Large intestine (tissue), 3 donors: Measurements from ENCODE around the gene RPTOR. TPM values are rescaled to one million over a fixed set of nuclear protein-coding genes. Genes with fewer than 3 reads are reported as not detected.

ENCODE experiments used
- DNase-seq, 2 donors: peaks; one replicate each; pipeline versions ENCODE4 v3.0.0 to v3.0.0-alpha.2; 2013
- H3K27ac ChIP-seq: one replicate; pipeline ENCODE4 v1.5.1; 2013; ENCODE audit warnings: low read length
- H3K27me3 ChIP-seq: 2 replicates; pipeline ENCODE4 v1.6.1; 2013; ENCODE audit warnings: low read length; ENCODE audit not compliant: control insufficient read depth, insufficient read depth
- H3K36me3 ChIP-seq: 2 replicates; pipeline ENCODE4 v1.6.1; 2013; ENCODE audit warnings: low read length; ENCODE audit not compliant: control insufficient read depth, insufficient read depth
- H3K4me1 ChIP-seq: one replicate; pipeline ENCODE4 v1.6.1; 2013; ENCODE audit warnings: low read length; ENCODE audit not compliant: control insufficient read depth, insufficient read depth
- H3K4me3 ChIP-seq: one replicate; pipeline ENCODE4 v1.5.1; 2013; ENCODE audit warnings: low read length
- H3K9me3 ChIP-seq: one replicate; pipeline ENCODE4 v1.6.1; 2013; ENCODE audit warnings: mild to moderate bottlenecking, low read depth, low read length, moderate library complexity; ENCODE audit not compliant: control insufficient read depth
- WGBS: methylation state at CpG from one replicate; pipeline ENCODE4 v1.1.5; 2013; ENCODE audit warnings: low lambda C conversion rate; ENCODE audit not compliant: insufficient coverage; 5-methylcytosine and 5-hydroxymethylcytosine counted together
- polyA plus RNA-seq: library from polyadenylated mRNA; unstranded; fragments of 120-200 nt; gene quantifications from one replicate; pipeline ENCODE4 v1.2.1, GENCODE V29; 2013

RPTOR gene
- polyA plus RNA-seq, 1 donor, result 16.8 TPM

DNA sequence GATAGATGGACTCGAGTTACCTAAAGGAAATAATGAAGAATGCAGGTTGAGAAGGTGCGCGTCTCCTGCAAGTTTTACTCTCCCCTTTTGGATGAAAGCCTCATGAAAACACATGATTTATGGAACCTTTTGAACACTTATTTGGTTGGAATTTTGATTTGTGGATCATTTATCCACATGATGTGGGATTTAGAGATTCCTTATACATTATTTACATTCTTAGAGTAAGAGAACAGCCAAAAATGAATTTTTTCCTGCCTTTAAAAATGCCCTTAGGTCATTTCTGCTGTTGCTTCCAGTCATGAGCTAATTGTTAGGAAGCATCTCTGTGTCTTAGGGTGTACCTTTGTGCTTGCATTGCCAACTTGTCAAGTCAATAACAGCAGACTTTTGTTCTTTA is 99.9 kb downstream of the RPTOR start:
- Histone ChIP-seq H3K4me3 (no peak overlapping the region), H3K36me3 (peaks cover 7% of the 10 kb centered on the region), H3K4me1 (no peaks in the 10 kb centered on the region), H3K27me3 (no peaks in the 10 kb centered on the region), H3K9me3 (no peaks in the 10 kb centered on the region), H3K27ac (no peak overlapping the region)
- DNase-seq, result no peak
- no CpG with 5 or more reads among the region's 3 CpGs for WGBS

DNA sequence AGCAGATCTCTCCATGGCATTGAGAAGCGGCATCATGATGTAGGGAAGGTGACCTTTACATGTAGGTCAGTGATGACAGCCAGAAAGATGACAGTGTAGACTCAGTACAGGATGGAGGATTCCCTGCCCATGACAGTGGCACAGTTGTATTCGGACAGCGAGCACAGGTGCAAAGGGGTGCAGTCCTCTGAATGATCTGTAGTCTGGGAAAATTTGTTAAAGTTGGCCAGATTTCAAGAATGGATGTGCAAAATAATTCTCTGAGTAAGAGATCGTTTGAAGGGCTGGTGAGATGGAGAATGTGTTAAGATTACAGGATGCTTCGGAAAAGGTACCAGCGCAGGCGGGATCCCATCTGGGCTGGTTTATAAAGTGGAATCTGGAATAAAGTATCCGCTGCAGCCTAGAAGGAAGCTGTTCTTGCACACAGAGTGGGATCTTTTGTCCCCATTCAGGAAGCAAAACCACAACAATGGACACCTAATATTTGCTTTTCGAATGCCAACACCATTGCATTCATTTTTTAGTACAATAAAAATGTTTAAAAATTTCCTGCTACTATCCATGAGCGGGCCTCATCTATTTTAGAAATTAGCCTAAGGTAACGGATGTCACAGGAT is 101.2 kb downstream of the RPTOR start:
- H3K4me3 ChIP-seq, result no peak overlapping the region
- peaks cover 7% of the 10 kb centered on the region for H3K36me3 ChIP-seq
- H3K9me3 ChIP-seq, result no peaks in the 10 kb centered on the region
- H3K27me3 ChIP-seq, result no peaks in the 10 kb centered on the region
- H3K4me1 ChIP-seq, result no peaks in the 10 kb centered on the region
- WGBS, result 91% methylated on average over 4 of the region's 11 CpGs
- no peak for DNase-seq
- H3K27ac ChIP-seq, result no peak overlapping the region

DNA sequence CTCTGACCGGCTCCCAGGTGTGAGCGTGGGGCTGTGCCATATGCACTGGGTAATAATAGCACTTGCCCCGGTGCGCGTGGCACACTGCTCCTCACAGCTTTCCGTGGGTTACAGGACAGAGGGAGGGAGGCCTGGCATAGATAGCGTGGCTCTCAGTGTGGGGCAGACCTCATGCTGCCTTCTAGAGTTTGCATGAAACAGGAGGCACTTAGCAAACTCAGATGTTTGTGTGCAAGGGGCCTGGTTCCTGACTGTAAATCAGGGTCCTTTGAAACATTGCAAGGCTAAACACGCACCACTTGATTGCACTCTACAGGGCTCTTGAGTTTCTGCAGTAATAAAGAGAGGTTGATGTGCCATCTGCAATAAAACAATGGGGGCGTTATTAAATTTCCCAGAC is 101.7 kb downstream of the RPTOR start:
- Histone ChIP-seq H3K27me3 (no peaks in the 10 kb centered on the region), H3K9me3 (no peaks in the 10 kb centered on the region), H3K4me3 (no peak overlapping the region), H3K36me3 (peaks cover 7% of the 10 kb centered on the region), H3K4me1 (no peaks in the 10 kb centered on the region), H3K27ac (no peak overlapping the region)
- DNase-seq, result no peak
- WGBS, result no CpG with 5 or more reads among the region's 9 CpGs

DNA sequence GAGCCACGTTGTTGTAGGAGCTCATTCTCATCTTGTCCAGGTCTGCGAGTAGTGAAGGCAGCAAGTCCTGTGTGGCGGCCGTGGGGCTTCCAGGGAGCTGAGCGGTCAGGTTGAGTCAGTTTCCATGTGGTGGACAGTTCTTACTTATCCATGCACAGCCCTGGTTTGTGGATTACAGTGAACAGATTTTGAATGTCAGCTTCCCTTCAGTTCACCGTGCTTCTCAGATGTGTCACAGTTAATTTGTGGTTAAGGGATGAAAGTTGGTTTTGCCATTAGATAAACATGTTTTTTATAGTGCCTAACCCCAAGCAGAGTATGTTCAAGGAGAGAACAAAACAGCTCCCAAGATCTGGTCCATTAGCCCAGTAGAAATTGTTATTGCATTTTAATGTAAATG is 103.1 kb downstream of the RPTOR start:
- DNase-seq, result no peak
- no peaks in the 10 kb centered on the region for H3K9me3 ChIP-seq
- H3K36me3 ChIP-seq, result peaks cover 7% of the 10 kb centered on the region
- H3K4me1 ChIP-seq, result no peaks in the 10 kb centered on the region
- no peak overlapping the region for H3K4me3 ChIP-seq
- H3K27ac ChIP-seq, result no peak overlapping the region
- no peaks in the 10 kb centered on the region for H3K27me3 ChIP-seq
- no CpG with 5 or more reads among the region's 6 CpGs for WGBS

DNA sequence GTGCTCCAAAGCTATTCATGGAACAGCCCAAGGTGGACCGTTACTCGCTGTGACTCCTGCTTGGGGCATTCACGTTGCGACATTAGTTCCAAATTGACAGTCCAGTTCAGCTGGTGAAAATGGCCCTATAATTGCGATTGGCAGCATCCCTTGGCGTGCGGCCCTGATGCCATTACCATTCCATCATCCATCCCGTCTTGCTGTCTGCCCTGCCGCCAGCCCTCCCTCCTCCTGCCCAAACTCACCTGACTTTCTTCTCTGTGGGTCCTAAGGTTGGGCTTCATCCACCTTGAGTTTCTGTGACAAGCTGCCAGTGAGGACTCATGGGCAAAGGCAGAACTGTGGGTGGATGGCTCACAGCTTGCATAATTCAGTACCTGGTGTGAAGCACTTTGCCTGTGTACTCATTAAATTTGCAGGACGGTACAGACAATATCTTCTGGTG is 104.6 kb downstream of the RPTOR start:
- no CpG with 5 or more reads among the region's 10 CpGs for WGBS
- Histone ChIP-seq H3K27ac (no peak overlapping the region), H3K27me3 (no peaks in the 10 kb centered on the region), H3K4me1 (no peaks in the 10 kb centered on the region), H3K36me3 (peaks cover 2% of the 10 kb centered on the region), H3K4me3 (no peak overlapping the region), H3K9me3 (peaks cover 7% of the 10 kb centered on the region)
- DNase-seq, result no peak

DNA sequence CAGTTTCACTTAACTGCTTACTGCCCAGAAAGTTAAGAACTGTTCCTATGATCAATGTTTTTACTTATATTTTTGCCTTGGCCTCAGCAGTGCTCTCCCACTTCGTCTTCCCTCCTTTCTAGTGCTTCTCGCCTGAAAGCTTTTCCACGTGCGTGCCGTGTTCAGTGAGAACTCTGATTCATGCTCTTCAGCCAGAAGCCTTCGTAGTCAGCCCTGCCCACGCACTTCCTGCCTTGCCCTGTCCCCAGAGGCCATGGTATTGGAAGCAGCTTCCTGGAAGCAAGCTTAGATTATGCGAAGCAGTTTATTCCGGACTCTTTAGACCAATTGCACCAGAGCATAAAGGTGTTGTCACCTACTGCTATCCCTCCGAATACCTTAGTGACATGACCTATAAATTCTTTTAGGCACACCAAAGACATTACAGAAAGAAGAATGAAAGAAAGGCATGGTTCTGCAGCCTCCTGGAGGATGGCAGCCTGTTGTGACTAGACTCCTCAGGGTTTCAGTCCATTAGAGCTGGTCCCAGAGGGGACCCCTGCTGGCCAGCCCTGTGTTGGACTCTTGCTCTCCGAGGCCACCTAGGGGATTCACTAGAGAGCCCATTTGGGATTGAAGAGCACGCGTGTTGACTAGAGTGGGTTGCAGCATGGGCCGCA is 105.2 kb downstream of the RPTOR start:
- no CpG with 5 or more reads among the region's 14 CpGs for WGBS
- peak in 1 of 2 donors; percentile 28 for DNase-seq
- Histone ChIP-seq H3K27ac (no peak overlapping the region), H3K4me3 (no peak overlapping the region), H3K9me3 (peaks cover 10% of the 10 kb centered on the region), H3K36me3 (peaks cover 2% of the 10 kb centered on the region), H3K27me3 (no peaks in the 10 kb centered on the region), H3K4me1 (no peaks in the 10 kb centered on the region)

DNA sequence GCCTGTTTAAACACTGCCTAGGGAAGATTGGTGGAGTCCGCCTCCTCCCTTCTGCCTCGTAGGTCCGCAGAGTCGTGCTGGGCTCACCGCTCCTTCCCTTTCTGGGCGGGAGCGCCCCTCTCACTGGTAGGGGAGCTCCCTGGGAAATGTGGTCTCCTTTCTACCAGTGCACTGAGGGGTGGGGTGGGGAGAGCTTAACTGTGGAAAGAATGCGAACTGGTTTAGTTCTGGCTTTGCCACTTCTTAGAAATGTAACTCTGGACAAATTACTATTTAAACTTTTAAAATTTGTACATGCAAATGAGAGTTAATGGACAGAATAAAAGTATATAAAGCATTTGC is 105.7 kb downstream of the RPTOR start:
- H3K27me3 ChIP-seq, result no peaks in the 10 kb centered on the region
- peaks cover 10% of the 10 kb centered on the region for H3K9me3 ChIP-seq
- H3K4me1 ChIP-seq, result no peaks in the 10 kb centered on the region
- no peak overlapping the region for H3K27ac ChIP-seq
- no peak for DNase-seq
- WGBS, result no CpG with 5 or more reads among the region's 8 CpGs
- no peak overlapping the region for H3K4me3 ChIP-seq
- peaks cover 2% of the 10 kb centered on the region for H3K36me3 ChIP-seq

DNA sequence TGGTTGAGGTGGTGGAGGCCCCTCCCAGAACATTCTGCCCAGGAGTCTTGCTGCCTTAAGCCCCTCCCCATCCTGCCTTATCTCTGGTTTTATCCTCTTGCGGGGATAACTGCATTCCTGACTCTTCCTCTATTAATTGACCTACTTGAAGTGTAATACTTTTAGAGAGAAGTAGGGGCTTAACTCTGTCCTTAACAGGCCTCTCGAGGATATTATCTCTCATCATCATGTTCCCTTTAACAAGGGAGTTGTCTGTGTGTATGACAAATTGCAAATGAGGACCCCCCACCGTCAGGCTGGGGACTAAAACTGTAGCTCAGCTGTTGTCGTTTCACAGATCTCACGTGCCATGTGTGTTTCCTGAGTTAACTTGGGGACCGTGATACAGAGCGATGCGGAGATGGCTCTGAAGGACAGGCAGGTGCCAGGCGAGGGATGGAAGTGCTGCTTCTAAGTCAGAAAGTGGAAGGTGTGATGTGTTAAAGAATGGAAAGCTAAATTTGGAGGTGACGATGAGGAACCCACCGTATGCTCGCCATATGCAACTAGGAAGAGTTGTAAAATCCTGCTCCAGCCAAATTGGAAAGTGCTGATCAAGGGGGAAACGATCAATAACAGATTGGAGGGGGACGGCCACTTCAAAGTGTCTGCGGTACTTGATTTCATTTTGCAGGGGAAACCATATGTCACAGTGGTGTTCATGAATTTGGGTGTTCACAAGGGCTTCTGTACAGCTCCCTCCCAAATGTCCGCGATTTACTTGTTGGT is 106.3 kb downstream of the RPTOR start:
- Histone ChIP-seq H3K27me3 (no peaks in the 10 kb centered on the region), H3K4me1 (no peaks in the 10 kb centered on the region), H3K27ac (no peak overlapping the region), H3K4me3 (no peak overlapping the region), H3K9me3 (peaks cover 10% of the 10 kb centered on the region), H3K36me3 (peaks cover 2% of the 10 kb centered on the region)
- no peak for DNase-seq
- WGBS, result 97% methylated on average over 5 of the region's 17 CpGs

DNA sequence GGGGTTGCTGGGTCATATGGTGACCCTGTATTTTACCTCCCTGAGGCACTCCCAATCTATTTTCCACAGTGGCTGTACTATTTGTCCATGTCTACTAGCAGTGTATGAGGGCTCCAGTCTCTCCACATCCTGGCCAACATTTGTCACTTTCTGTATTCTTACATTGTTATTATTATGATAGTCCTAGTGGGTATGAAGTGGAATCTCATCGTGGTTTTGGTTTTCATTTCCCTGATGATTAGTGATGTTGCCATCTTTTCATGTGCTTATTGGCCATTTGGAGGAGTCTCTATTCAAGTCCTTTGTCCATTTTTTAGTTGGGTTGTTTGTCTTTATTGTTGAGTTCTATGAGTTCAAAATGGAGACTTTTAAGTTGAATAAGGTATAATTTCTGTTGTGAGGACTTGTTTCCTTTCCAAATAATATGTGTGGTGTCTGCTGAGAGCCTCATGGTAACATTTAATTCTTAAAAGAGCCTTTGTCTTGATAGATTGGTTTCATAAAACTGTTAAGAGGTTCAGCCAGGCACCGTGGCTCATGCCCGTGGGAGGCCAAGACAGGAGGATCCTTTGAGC is 108.2 kb downstream of the RPTOR start:
- DNase-seq, result no peak
- Histone ChIP-seq H3K27ac (no peak overlapping the region), H3K4me3 (no peak overlapping the region), H3K36me3 (no peaks in the 10 kb centered on the region), H3K27me3 (no peaks in the 10 kb centered on the region), H3K4me1 (no peaks in the 10 kb centered on the region), H3K9me3 (peaks cover 10% of the 10 kb centered on the region)
- WGBS, result 75% methylated on average over 1 of the region's 3 CpGs

DNA sequence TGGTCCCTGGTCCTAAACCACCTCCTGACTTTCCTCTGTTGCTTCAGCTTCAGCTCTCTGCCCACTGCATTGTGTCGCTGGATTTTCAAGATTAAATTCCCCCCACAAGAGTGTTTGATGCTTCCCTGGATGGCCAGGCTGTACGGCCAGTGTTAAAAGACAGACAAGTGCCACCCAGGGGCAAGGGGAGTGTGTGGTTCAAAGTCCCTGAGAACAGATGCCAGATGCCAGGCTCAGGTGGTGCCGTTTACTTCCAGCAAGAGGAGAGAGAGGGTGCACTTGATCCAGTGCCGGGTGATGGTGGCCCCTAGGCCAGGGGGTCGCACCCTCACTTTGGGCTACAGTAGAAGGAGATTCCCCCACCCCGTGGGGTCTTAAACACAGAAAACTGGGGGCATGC is 109.2 kb downstream of the RPTOR start:
- no peak overlapping the region for H3K4me3 ChIP-seq
- no peak overlapping the region for H3K27ac ChIP-seq
- no peaks in the 10 kb centered on the region for H3K36me3 ChIP-seq
- H3K9me3 ChIP-seq, result peaks cover 10% of the 10 kb centered on the region
- H3K27me3 ChIP-seq, result no peaks in the 10 kb centered on the region
- DNase-seq, result no peak
- H3K4me1 ChIP-seq, result no peaks in the 10 kb centered on the region
- WGBS, result no CpG with 5 or more reads among the region's 6 CpGs
